Loucy (cell line): ENCODE measurements around the gene DIP2B.
A peak's percentile ranks its signal among the peaks of the same experiment; 100 is the strongest.

Experiments used
- H2AFZ ChIP-seq: fragments of 200-600 bp; sonication (generic); 2 replicates; pipeline ENCODE4 v1.6.0; 2016; ENCODE audit warnings: antibody characterized with exemption, mild to moderate bottlenecking, low read length, moderate library complexity
- H3F3A ChIP-seq: fragments of 200-600 bp; 2 replicates; pipeline ENCODE4 v1.6.0; 2016; ENCODE audit warnings: antibody characterized with exemption, low read depth, mild to moderate bottlenecking
- H3K27me3 ChIP-seq: fragments of 200-600 bp; sonication (generic); 2 replicates; pipeline ENCODE4 v1.6.1; 2014; ENCODE audit warnings: low read length, mild to moderate bottlenecking; ENCODE audit not compliant: insufficient read depth, poor library complexity, severe bottlenecking
- H3K36me3 ChIP-seq: fragments of 200-600 bp; sonication (generic); 2 replicates; pipeline ENCODE4 v1.6.1; 2016; ENCODE audit warnings: low read length; ENCODE audit not compliant: insufficient read depth
- H3K4me1 ChIP-seq: fragments of 200-600 bp; sonication (generic); 2 replicates; pipeline ENCODE4 v1.5.1; 2014; ENCODE audit warnings: low read length, mild to moderate bottlenecking; ENCODE audit not compliant: insufficient read depth, poor library complexity, severe bottlenecking
- H3K4me2 ChIP-seq: fragments of 200-600 bp; sonication (generic); 2 replicates; pipeline ENCODE4 v1.6.0; 2014; ENCODE audit warnings: antibody characterized with exemption, low read length, low read depth, mild to moderate bottlenecking; ENCODE audit not compliant: poor library complexity, severe bottlenecking
- H3K4me3 ChIP-seq: fragments of 200-600 bp; sonication (generic); 2 replicates; pipeline ENCODE4 v1.5.1; 2014; ENCODE audit warnings: low read length, mild to moderate bottlenecking, mixed read lengths; ENCODE audit not compliant: poor library complexity, severe bottlenecking
- H3K79me2 ChIP-seq: fragments of 200-600 bp; sonication (generic); 2 replicates; pipeline ENCODE4 v1.6.1; 2014; ENCODE audit warnings: low read length; ENCODE audit not compliant: insufficient read depth
- H3K9ac ChIP-seq: fragments of 200-600 bp; sonication (generic); 2 replicates; pipeline ENCODE4 v1.6.0; 2014; ENCODE audit warnings: mild to moderate bottlenecking, low read depth, low read length, moderate library complexity; ENCODE audit not compliant: poor library complexity, severe bottlenecking
- H3K9me2 ChIP-seq: fragments of 200-600 bp; sonication (generic); replicated peaks from 2 replicates; pipeline ENCODE4 v1.6.1; 2016; ENCODE audit warnings: low read depth, low read length, mixed read lengths
- H3K9me3 ChIP-seq: fragments of 200-600 bp; sonication (generic); 2 replicates; pipeline ENCODE4 v1.6.1; 2014; ENCODE audit warnings: mild to moderate bottlenecking, antibody characterized with exemption, low read length, low read depth; ENCODE audit not compliant: insufficient read depth
- H4K20me1 ChIP-seq: fragments of 200-600 bp; sonication (generic); 2 replicates; pipeline ENCODE4 v1.6.0; 2014; ENCODE audit warnings: antibody characterized with exemption, low read length, mild to moderate bottlenecking; ENCODE audit not compliant: insufficient read depth, poor library complexity, severe bottlenecking
- CTCF ChIP-seq: fragments of 200-600 bp; sonication (generic); conservative IDR thresholded peaks from 2 replicates; pipeline ENCODE4 v1.5.1; 2014; ENCODE audit warnings: mild to moderate bottlenecking, antibody characterized with exemption, low read length
- EZH2phosphoT487 ChIP-seq: fragments of 200-600 bp; IDR thresholded peaks from 2 replicates; pipeline ENCODE4 v1.6.1; 2018; ENCODE audit warnings: antibody characterized with exemption, mild to moderate bottlenecking, moderate library complexity, borderline replicate concordance

The DIP2B gene

GRCh38 chr12:50533203-50533584, 28.4 kb downstream of the DIP2B start:
- H3K4me3 ChIP-seq: peak overlapping the region; percentile 49
- H3F3A ChIP-seq: peaks cover 11% of the 10 kb centered on the region; the same call in 1 of the 2 replicates
- no peaks in the 10 kb centered on the region for H3K9me2 ChIP-seq
- H3K79me2 ChIP-seq: peaks cover 78% of the 10 kb centered on the region
- peak overlapping the region; percentile 17 for H3K9ac ChIP-seq
- H3K4me2 ChIP-seq: peak overlapping the region; percentile 74
- no peaks in the 10 kb centered on the region for H3K27me3 ChIP-seq
- H3K4me1 ChIP-seq: peaks cover 31% of the 10 kb centered on the region
- peaks cover 4% of the 10 kb centered on the region; the same call in 1 of the 2 replicates for H3K36me3 ChIP-seq
- H4K20me1 ChIP-seq: peaks cover 14% of the 10 kb centered on the region
- H3K9me3 ChIP-seq: no peaks in the 10 kb centered on the region
- no peak overlapping the region for H2AFZ ChIP-seq
- TF ChIP-seq CTCF: no peak
- no peak for TF ChIP-seq EZH2phosphoT487

DNA sequence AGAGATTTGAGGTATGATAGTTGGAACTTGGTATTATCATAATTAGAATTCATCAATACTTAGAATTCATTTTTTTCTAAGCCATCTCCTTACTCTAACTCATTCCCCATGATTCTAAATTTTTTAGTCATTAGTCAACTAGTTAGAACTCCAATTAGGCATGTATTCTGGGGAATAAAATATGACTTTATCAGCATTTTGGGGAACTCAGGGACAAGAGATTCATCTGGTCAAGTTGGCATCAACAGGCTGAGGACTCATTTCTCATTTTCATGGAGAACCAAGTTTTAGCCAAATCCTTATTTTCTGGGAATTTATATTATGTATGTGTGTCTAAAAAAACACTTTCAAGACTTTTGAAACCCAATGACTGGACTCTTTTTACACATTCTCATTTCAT, 29.2 kb downstream of the DIP2B start:
- no peak overlapping the region for H3K9ac ChIP-seq
- no peak overlapping the region for H2AFZ ChIP-seq
- TF ChIP-seq CTCF: no peak
- no peak for TF ChIP-seq EZH2phosphoT487
- no peaks in the 10 kb centered on the region for H3K9me3 ChIP-seq
- H4K20me1 ChIP-seq: peaks cover 12% of the 10 kb centered on the region
- H3K4me1 ChIP-seq: peaks cover 25% of the 10 kb centered on the region
- no peak overlapping the region for H3K4me3 ChIP-seq
- H3K27me3 ChIP-seq: no peaks in the 10 kb centered on the region
- H3K9me2 ChIP-seq: no peaks in the 10 kb centered on the region
- peaks cover 11% of the 10 kb centered on the region; the same call in 1 of the 2 replicates for H3F3A ChIP-seq
- peaks cover 76% of the 10 kb centered on the region for H3K79me2 ChIP-seq
- H3K36me3 ChIP-seq: peaks cover 4% of the 10 kb centered on the region; the same call in 1 of the 2 replicates
- H3K4me2 ChIP-seq: peak overlapping the region; percentile 74

DNA sequence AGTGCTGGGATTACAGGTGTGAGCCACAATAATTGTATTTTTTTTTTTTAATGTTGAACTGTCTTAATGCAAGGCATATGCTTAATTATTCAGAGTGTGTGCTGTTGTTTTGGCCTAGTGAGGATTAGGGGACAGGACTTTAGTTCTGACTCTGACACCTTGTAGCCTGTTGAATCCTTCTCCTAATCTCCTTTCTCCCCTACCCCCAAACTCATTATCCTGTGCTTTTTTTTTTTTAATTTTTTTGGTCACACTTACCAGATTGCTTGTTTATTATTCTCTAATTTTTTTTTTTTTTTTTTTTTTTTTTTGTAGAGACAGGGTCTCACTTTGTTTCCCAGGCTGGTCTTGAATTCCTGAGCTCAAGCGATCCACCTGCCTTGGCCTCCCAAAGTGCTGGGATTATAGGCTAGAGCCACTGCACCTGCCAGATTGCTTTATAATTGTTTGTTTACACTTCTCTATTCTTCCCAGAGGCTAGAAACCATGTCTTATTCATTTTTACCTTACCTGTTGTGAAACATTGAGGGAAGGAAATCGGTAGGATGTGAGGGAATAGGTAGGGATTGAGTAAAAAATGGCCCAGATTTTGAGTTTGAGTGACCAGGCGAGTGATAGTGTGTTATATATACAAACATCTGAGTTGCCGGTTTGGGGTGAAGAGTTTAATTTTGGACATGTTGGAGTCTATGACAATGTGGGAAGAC, 32.2 kb downstream of the DIP2B start:
- H3K4me1 ChIP-seq: peaks cover 17% of the 10 kb centered on the region
- TF ChIP-seq CTCF: no peak
- TF ChIP-seq EZH2phosphoT487: no peak
- no peak overlapping the region for H2AFZ ChIP-seq
- H3K4me2 ChIP-seq: no peak overlapping the region
- peaks cover 64% of the 10 kb centered on the region for H3K79me2 ChIP-seq
- H4K20me1 ChIP-seq: peaks cover 3% of the 10 kb centered on the region
- no peak overlapping the region for H3K9ac ChIP-seq
- peaks cover 4% of the 10 kb centered on the region; the same call in 1 of the 2 replicates for H3K36me3 ChIP-seq
- H3K27me3 ChIP-seq: no peaks in the 10 kb centered on the region
- no peak overlapping the region for H3K4me3 ChIP-seq
- no peaks in the 10 kb centered on the region for H3K9me2 ChIP-seq
- H3K9me3 ChIP-seq: no peaks in the 10 kb centered on the region
- peaks cover 11% of the 10 kb centered on the region; the same call in 1 of the 2 replicates for H3F3A ChIP-seq
